Measurements from ENCODE around the gene PGBD5. TPM values are rescaled to one million over a fixed set of nuclear protein-coding genes. Genes with fewer than 3 reads are reported as not detected.
A peak's percentile ranks its signal among the peaks of the same experiment; 100 is the strongest.

Gene PGBD5
- total RNA-seq, 4 donors from 2014 or later, result 1.0 to 4.5 (median 1.9) TPM

- H3K4me1 ChIP-seq, result peaks cover 0 to 4% of the 10 kb centered on the region in 2 donors
- peak in 1 of 5 experiments; percentile 22 for TF ChIP-seq CTCF (IDR thresholded peaks at IDR 0.05 in 4 of 5, conservative IDR thresholded peaks at IDR 0.05 in 1 of 5)
- no peak for TF ChIP-seq POLR2A (IDR thresholded peaks at IDR 0.05)
- no peaks in the 10 kb centered on the region for H3K27me3 ChIP-seq
- no peak overlapping the region for H3K4me3 ChIP-seq
- in situ Hi-C loops (cut with MboI; ENCODE audit: low sequenced_read_pairs in 4 of 4) (no loop called here), intact Hi-C loops (cut with DNase I; ENCODE audit: low total_unique reads) (no loop called here)
- H3K27ac ChIP-seq, result peak overlapping the region in 1 of 4 donors; percentile 49
- peaks cover 0 to 42% of the 10 kb centered on the region in 2 donors for H3K36me3 ChIP-seq
- ATAC-seq, result no peak
- DNase-seq, result no peak
- H3K9me3 ChIP-seq, result no peaks in the 10 kb centered on the region
These were observed 145.9 kb downstream of the PGBD5 start for GRCh38 chr1:230280054-230280795.

GRCh38 chr1:230279583-230279945, 146.6 kb downstream of the PGBD5 start:
- peaks cover 0 to 48% of the 10 kb centered on the region in 2 donors for H3K36me3 ChIP-seq
- in situ Hi-C loops (cut with MboI; ENCODE audit: low sequenced_read_pairs in 4 of 4) (no loop called here), intact Hi-C loops (cut with DNase I; ENCODE audit: low total_unique reads) (no loop called here)
- TF ChIP-seq POLR2A (IDR thresholded peaks at IDR 0.05) (no peak), CTCF (IDR thresholded peaks at IDR 0.05 in 4 of 5, conservative IDR thresholded peaks at IDR 0.05 in 1 of 5) (no peak)
- no peaks in the 10 kb centered on the region for H3K27me3 ChIP-seq
- DNase-seq (peak in 1 of 2 donors; percentile 10), ATAC-seq (no peak)
- H3K4me3 ChIP-seq, result no peak overlapping the region
- H3K27ac ChIP-seq, result no peak overlapping the region
- H3K9me3 ChIP-seq, result no peaks in the 10 kb centered on the region
- H3K4me1 ChIP-seq, result peaks cover 0 to 4% of the 10 kb centered on the region in 2 donors

- H3K36me3 ChIP-seq, result peaks cover 0 to 52% of the 10 kb centered on the region in 2 donors
- peaks cover 0 to 4% of the 10 kb centered on the region in 2 donors for H3K4me1 ChIP-seq
- H3K27ac ChIP-seq, result no peak overlapping the region
- in situ Hi-C loops (cut with MboI; ENCODE audit: low sequenced_read_pairs in 4 of 4) (no loop called here), intact Hi-C loops (cut with DNase I; ENCODE audit: low total_unique reads) (no loop called here)
- DNase-seq, result no peak
- H3K4me3 ChIP-seq, result no peak overlapping the region
- no peaks in the 10 kb centered on the region for H3K27me3 ChIP-seq
- H3K9me3 ChIP-seq, result no peaks in the 10 kb centered on the region
- ATAC-seq, result no peak
- TF ChIP-seq CTCF (IDR thresholded peaks at IDR 0.05 in 4 of 5, conservative IDR thresholded peaks at IDR 0.05 in 1 of 5) (no peak), POLR2A (IDR thresholded peaks at IDR 0.05) (no peak)
These were observed 147.1 kb downstream of the PGBD5 start for GRCh38 chr1:230278871-230279582.

- ATAC-seq, result no peak
- intact Hi-C loops (cut with DNase I; ENCODE audit: low total_unique reads), result no loop called here
- Histone ChIP-seq H3K4me1 (peaks cover 0 to 4% of the 10 kb centered on the region in 2 donors), H3K27ac (no peak overlapping the region), H3K4me3 (no peak overlapping the region), H3K36me3 (peaks cover 0 to 52% of the 10 kb centered on the region in 2 donors), H3K9me3 (no peaks in the 10 kb centered on the region), H3K27me3 (no peaks in the 10 kb centered on the region)
- in situ Hi-C loops (cut with MboI; ENCODE audit: low sequenced_read_pairs in 4 of 4), result no loop called here
- DNase-seq, result no peak
- TF ChIP-seq CTCF (IDR thresholded peaks at IDR 0.05 in 4 of 5, conservative IDR thresholded peaks at IDR 0.05 in 1 of 5), result no peak
- no peak for TF ChIP-seq POLR2A (IDR thresholded peaks at IDR 0.05)
These were observed 147.8 kb downstream of the PGBD5 start for GRCh38 chr1:230278376-230278775.
